ENCODE measurements around the gene ITGA4.

The ITGA4 gene

GRCh38 chr2:181526014-181526413 lies 68.8 kb downstream of the ITGA4 start:
- TF ChIP-seq ZBTB7A (IDR thresholded peaks at IDR 0.05; ENCODE audit: low read depth) (no peak), CREB1 (IDR thresholded peaks at IDR 0.05; ENCODE audit: low read depth) (no peak), EP300 (IDR thresholded peaks at IDR 0.05; ENCODE audit: borderline replicate concordance) (no peak), USF1 (IDR thresholded peaks at IDR 0.05) (no peak)

GRCh38 chr2:181527058-181527457 lies 69.9 kb downstream of the ITGA4 start:
- TF ChIP-seq CEBPB (IDR thresholded peaks at IDR 0.05) (no peak), REST (IDR thresholded peaks at IDR 0.05; ENCODE audit: low read depth) (no peak), FOXM1 (IDR thresholded peaks at IDR 0.05; ENCODE audit: borderline replicate concordance, low read depth) (no peak), EGR1 (IDR thresholded peaks at IDR 0.05) (no peak), MAX (IDR thresholded peaks at IDR 0.05) (no peak), TCF12 (IDR thresholded peaks at IDR 0.05; ENCODE audit: low read depth) (no peak), ZBTB7A (IDR thresholded peaks at IDR 0.05; ENCODE audit: low read depth) (no peak), TAF1 (IDR thresholded peaks at IDR 0.05; ENCODE audit: low read depth) (no peak), YY1 (IDR thresholded peaks at IDR 0.05; ENCODE audit: low read depth) (no peak), EP300 (IDR thresholded peaks at IDR 0.05; ENCODE audit: borderline replicate concordance) (no peak), NFIC (IDR thresholded peaks at IDR 0.05) (no peak), CREB1 (IDR thresholded peaks at IDR 0.05; ENCODE audit: low read depth) (no peak), TEAD4 (IDR thresholded peaks at IDR 0.05) (no peak), USF1 (IDR thresholded peaks at IDR 0.05) (no peak), RAD21 (IDR thresholded peaks at IDR 0.05; ENCODE audit: low read depth) (no peak)

- TF ChIP-seq TEAD4 (IDR thresholded peaks at IDR 0.05) (no peak), TAF1 (IDR thresholded peaks at IDR 0.05; ENCODE audit: low read depth) (no peak), YY1 (IDR thresholded peaks at IDR 0.05; ENCODE audit: low read depth) (no peak), TCF12 (IDR thresholded peaks at IDR 0.05; ENCODE audit: low read depth) (no peak), MAX (IDR thresholded peaks at IDR 0.05) (no peak), NFIC (IDR thresholded peaks at IDR 0.05) (no peak), REST (IDR thresholded peaks at IDR 0.05; ENCODE audit: low read depth) (no peak), USF1 (IDR thresholded peaks at IDR 0.05) (no peak), CREB1 (IDR thresholded peaks at IDR 0.05; ENCODE audit: low read depth) (no peak)
Measured at GRCh38 chr2:181528441-181528840, 71.3 kb downstream of the ITGA4 start.

GRCh38 chr2:181536730-181537129 lies 79.5 kb downstream of the ITGA4 start:
- no peak for TF ChIP-seq TCF12 (IDR thresholded peaks at IDR 0.05; ENCODE audit: low read depth)
- no peak for TF ChIP-seq TEAD4 (IDR thresholded peaks at IDR 0.05)
- no peak for TF ChIP-seq CEBPB (IDR thresholded peaks at IDR 0.05)

- TF ChIP-seq NFIC (IDR thresholded peaks at IDR 0.05) = no peak
- no peak for TF ChIP-seq FOXM1 (IDR thresholded peaks at IDR 0.05; ENCODE audit: borderline replicate concordance, low read depth)
- TF ChIP-seq TCF12 (IDR thresholded peaks at IDR 0.05; ENCODE audit: low read depth) = no peak
- TF ChIP-seq RAD21 (IDR thresholded peaks at IDR 0.05; ENCODE audit: low read depth) = no peak
- TF ChIP-seq TEAD4 (IDR thresholded peaks at IDR 0.05) = no peak
- TF ChIP-seq REST (IDR thresholded peaks at IDR 0.05; ENCODE audit: low read depth) = no peak
- no peak for TF ChIP-seq ZBTB7A (IDR thresholded peaks at IDR 0.05; ENCODE audit: low read depth)
- no peak for TF ChIP-seq YY1 (IDR thresholded peaks at IDR 0.05; ENCODE audit: low read depth)
- no peak for TF ChIP-seq CEBPB (IDR thresholded peaks at IDR 0.05)
- no peak for TF ChIP-seq EGR1 (IDR thresholded peaks at IDR 0.05)
- TF ChIP-seq USF1 (IDR thresholded peaks at IDR 0.05) = no peak
- no peak for TF ChIP-seq EP300 (IDR thresholded peaks at IDR 0.05; ENCODE audit: borderline replicate concordance)
- no peak for TF ChIP-seq MAX (IDR thresholded peaks at IDR 0.05)
- no peak for TF ChIP-seq CREB1 (IDR thresholded peaks at IDR 0.05; ENCODE audit: low read depth)
- no peak for TF ChIP-seq TAF1 (IDR thresholded peaks at IDR 0.05; ENCODE audit: low read depth)
Measured at GRCh38 chr2:181540421-181540820, 83.2 kb downstream of the ITGA4 start.
